Endodermal cell (in vitro differentiated cells): Measurements from ENCODE around the gene IQCK. TPM values are rescaled to one million over a fixed set of nuclear protein-coding genes. Genes with fewer than 3 reads are reported as not detected.
A peak's percentile ranks its signal among the peaks of the same experiment; 100 is the strongest.
"Not testable (repeated sequence)": the region's sequence is repeated elsewhere in the genome, so short reads cannot be mapped to it uniquely, and the experiment has no call there.

Experiments used
- DNase-seq: peaks from one replicate; pipeline ENCODE4 v3.0.0-alpha.2; 2017
- H3K27ac ChIP-seq: 2 replicates; pipeline ENCODE4 v1.5.1; 2013; ENCODE audit warnings: mild to moderate bottlenecking, low read depth, low read length, moderate library complexity
- H3K27me3 ChIP-seq: 2 replicates; pipeline ENCODE4 v1.6.1; 2013; ENCODE audit warnings: mild to moderate bottlenecking, low read length, moderate library complexity; ENCODE audit not compliant: insufficient read depth, control insufficient read depth, poor library complexity, severe bottlenecking
- H3K36me3 ChIP-seq: 2 replicates; pipeline ENCODE4 v1.7.0; 2013; ENCODE audit warnings: mild to moderate bottlenecking, low read length, moderate library complexity; ENCODE audit not compliant: control insufficient read depth, insufficient read depth
- H3K4me1 ChIP-seq: one replicate; pipeline ENCODE4 v1.7.0; 2013; ENCODE audit warnings: low read length; ENCODE audit not compliant: control insufficient read depth, insufficient read depth
- H3K4me3 ChIP-seq: 2 replicates; pipeline ENCODE4 v1.5.1; 2013; ENCODE audit warnings: mild to moderate bottlenecking, low read length, moderate library complexity
- H3K9ac ChIP-seq: 2 replicates; pipeline ENCODE4 v1.6.1; 2013; ENCODE audit warnings: mild to moderate bottlenecking, low read length, moderate library complexity; ENCODE audit not compliant: poor library complexity, severe bottlenecking; ENCODE audit errors: extremely low read depth
- H3K9me3 ChIP-seq: 2 replicates; pipeline ENCODE4 v1.6.1; 2013; ENCODE audit warnings: mild to moderate bottlenecking, low read length, moderate library complexity; ENCODE audit not compliant: control insufficient read depth
- H3K27ac Mint-ChIP-seq: 2 replicates; pipeline ENCODE4 v1.8.0; 2020; ENCODE audit warnings: mixed read lengths
- H3K27me3 Mint-ChIP-seq: 2 replicates; pipeline ENCODE4 v1.8.0; 2021; ENCODE audit warnings: mild to moderate bottlenecking, mixed read lengths; ENCODE audit not compliant: insufficient read depth
- H3K36me3 Mint-ChIP-seq: 2 replicates; pipeline ENCODE4 v1.8.0; 2020; ENCODE audit warnings: low read depth, mixed read lengths
- H3K4me1 Mint-ChIP-seq: 2 replicates; pipeline ENCODE4 v1.8.0; 2020; ENCODE audit warnings: mixed read lengths
- H3K4me3 Mint-ChIP-seq: 2 replicates; pipeline ENCODE4 v1.8.0; 2020; ENCODE audit warnings: mild to moderate bottlenecking, moderate library complexity, mixed read lengths
- H3K9me3 Mint-ChIP-seq: 2 replicates; pipeline ENCODE4 v1.8.0; 2020; ENCODE audit warnings: mild to moderate bottlenecking, mixed read lengths
- WGBS, 2 experiments: methylation state at CpG; one replicate each; pipeline versions ENCODE4 v1.1.5 to v1.1.7; 2013; ENCODE audit warnings: missing lambda C conversion rate in 2 of 2, mixed read lengths in 1 of 2; ENCODE audit not compliant: insufficient coverage in 1 of 2, insufficient read length in 1 of 2; 5-methylcytosine and 5-hydroxymethylcytosine counted together
- total RNA-seq, 2 donors: library from RNA; stranded (reverse); fragmentation: NEBNext Ultra II Directional in 1 of 2; extraction: Animal tissue kit (Norgen Biotek cat#: 25700) in 1 of 2; gene quantifications; 2 replicates in 1 of 2; 3 replicates in 1 of 2; pipeline ENCODE4 v1.2.1, GENCODE V29; 2021
- TF ChIP-seq, protein P1 (sequence below): fragments of 200-600 bp; sonication (generic); conservative IDR thresholded peaks from 2 replicates; pipeline ENCODE4 v1.5.0; 2021; ENCODE audit warnings: antibody characterized with exemption, mild to moderate bottlenecking

Gene IQCK
- total RNA-seq, 2 donors from 2014 or later = 21.1 to 30.1 TPM

DNA sequence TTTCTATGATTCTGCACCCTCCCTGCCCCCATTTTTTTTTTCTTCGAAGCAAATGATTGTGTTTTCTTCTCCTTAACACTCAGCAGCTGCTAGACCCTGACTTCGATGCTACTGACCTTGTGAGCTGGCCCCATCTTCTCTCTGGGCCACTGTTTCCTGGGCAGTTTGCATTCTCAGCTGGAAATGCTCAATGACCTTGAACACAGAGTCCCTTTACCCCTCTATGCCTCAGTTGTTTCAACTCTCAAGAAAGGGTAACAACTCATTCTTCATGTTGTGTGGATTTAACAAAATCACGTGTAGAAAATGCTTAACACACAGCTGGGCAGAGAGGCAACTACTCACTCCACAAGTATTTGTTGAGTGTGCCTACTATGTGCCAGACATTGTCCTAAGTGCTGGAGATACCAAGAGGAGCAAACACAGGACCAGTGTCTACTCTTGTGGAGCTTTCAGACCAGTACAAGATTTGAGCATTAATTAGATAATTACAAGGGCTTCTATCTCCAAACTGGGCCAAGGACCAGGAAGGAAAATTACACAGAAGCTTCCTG, 66.2 kb downstream of the IQCK start:
- Histone ChIP-seq H3K27me3 (no peaks in the 10 kb centered on the region), H3K27ac (peak overlapping the region; percentile 45), H3K4me3 (no peak overlapping the region), H3K36me3 (no peaks in the 10 kb centered on the region), H3K4me1 (no peaks in the 10 kb centered on the region), H3K9ac (no peak overlapping the region), H3K9me3 (no peaks in the 10 kb centered on the region)
- H3K4me3 Mint-ChIP-seq = no peak overlapping the region
- H3K27me3 Mint-ChIP-seq = no peaks in the 10 kb centered on the region
- DNase-seq = no peak
- H3K4me1 Mint-ChIP-seq = peaks cover 3% of the 10 kb centered on the region
- peaks cover 2% of the 10 kb centered on the region for H3K36me3 Mint-ChIP-seq
- TF ChIP-seq, protein P1, sequence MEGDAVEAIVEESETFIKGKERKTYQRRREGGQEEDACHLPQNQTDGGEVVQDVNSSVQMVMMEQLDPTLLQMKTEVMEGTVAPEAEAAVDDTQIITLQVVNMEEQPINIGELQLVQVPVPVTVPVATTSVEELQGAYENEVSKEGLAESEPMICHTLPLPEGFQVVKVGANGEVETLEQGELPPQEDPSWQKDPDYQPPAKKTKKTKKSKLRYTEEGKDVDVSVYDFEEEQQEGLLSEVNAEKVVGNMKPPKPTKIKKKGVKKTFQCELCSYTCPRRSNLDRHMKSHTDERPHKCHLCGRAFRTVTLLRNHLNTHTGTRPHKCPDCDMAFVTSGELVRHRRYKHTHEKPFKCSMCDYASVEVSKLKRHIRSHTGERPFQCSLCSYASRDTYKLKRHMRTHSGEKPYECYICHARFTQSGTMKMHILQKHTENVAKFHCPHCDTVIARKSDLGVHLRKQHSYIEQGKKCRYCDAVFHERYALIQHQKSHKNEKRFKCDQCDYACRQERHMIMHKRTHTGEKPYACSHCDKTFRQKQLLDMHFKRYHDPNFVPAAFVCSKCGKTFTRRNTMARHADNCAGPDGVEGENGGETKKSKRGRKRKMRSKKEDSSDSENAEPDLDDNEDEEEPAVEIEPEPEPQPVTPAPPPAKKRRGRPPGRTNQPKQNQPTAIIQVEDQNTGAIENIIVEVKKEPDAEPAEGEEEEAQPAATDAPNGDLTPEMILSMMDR = no peak
- WGBS, 2 experiments = 93 to 95% methylated on average over 3 of the region's 3 CpGs
- no peaks in the 10 kb centered on the region for H3K9me3 Mint-ChIP-seq
- no peak overlapping the region for H3K27ac Mint-ChIP-seq

DNA sequence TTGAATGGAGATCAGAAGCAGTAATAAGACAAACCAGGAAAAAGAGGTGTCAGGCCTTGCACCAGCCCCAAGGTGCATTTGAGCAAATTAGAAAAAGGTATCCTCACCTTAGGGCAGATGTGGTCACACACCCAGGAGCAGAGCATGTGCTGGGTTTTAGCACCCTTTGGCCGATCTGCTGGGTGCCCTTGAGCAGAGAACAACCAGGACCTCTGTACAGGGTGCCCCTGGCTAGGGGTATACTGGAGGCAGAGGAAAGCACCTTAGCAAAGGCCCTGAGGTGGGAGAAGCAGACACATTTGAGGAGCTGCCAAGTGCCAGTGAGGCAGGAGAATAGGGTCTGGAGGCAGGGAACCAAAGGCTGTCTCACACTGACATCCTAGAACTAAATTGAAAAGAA, 67.0 kb downstream of the IQCK start:
- DNase-seq = no peak
- 94 to 100% methylated on average over 1 of the region's 1 CpG for WGBS, 2 experiments
- Histone ChIP-seq H3K4me3 (no peak overlapping the region), H3K27me3 (no peaks in the 10 kb centered on the region), H3K27ac (no peak overlapping the region), H3K9ac (no peak overlapping the region), H3K4me1 (no peaks in the 10 kb centered on the region), H3K36me3 (no peaks in the 10 kb centered on the region), H3K9me3 (no peaks in the 10 kb centered on the region)
- peaks cover 3% of the 10 kb centered on the region for H3K4me1 Mint-ChIP-seq
- no peak overlapping the region for H3K27ac Mint-ChIP-seq
- TF ChIP-seq, protein P1 = no peak
- H3K9me3 Mint-ChIP-seq = no peaks in the 10 kb centered on the region
- H3K27me3 Mint-ChIP-seq = no peaks in the 10 kb centered on the region
- H3K4me3 Mint-ChIP-seq = no peak overlapping the region
- peaks cover 2% of the 10 kb centered on the region for H3K36me3 Mint-ChIP-seq

DNA sequence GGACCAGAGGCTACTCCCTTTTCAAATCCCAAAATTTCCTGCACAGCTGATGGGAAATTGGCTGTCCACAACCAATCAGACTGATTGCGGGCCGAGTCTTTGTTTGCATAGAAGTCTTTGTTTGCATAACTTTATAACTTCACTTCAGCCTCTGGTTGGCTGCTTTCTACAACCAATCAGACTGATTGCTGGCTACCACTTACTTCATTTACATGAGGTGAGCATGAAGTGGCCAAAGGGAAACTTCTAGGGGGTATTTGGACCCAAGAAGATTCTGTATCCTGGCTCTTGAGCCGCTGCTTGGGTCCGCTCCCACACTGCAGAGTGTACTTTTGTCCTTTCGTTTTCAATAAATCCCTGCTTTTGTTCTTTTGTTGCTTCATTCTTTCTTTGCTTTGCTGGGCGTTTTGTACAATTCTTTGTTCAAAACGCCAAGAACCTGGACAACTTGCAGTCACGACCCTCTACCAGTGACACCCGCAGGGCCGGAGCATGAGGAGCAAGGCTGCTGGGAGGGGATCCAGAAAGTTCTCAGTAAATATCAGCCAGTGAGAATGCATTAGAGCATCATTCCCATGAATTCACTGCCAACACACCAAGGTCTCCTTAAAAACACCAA, 67.5 kb downstream of the IQCK start:
- Mint-ChIP-seq H3K36me3 (peaks cover 2% of the 10 kb centered on the region), H3K4me3 (no peak overlapping the region)
- 93 to 95% methylated on average over 9 to 10 of the region's 10 CpGs for whole genome bisulfite sequencing, 2 experiments

DNA sequence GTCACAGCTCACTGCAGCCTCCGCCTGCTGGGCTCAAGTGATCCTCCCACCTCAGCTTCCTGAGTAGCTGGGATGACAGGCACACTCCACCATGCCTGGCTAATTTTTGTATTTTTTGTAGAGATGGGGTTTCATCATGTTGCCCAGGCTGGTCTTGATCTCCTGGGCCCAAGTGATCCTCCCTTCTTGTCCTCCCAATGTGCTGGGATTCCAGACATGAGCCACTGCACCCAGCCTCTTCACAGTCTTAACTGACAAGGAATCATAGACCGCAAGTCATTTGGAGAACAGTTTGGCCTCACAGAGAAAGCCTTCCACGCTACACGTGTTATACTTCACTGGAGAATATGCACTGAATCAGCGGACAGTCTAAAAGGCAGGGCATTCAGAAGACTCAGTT, 83.3 kb downstream of the IQCK start:
- WGBS, 2 experiments = no CpG with 5 or more reads among the region's 5 CpGs
- H3K9me3 ChIP-seq = peaks cover 11% of the 10 kb centered on the region
- H3K4me3 Mint-ChIP-seq, DNase-seq, H3K27me3 ChIP-seq, H3K4me1 ChIP-seq, H3K27ac ChIP-seq, H3K9ac ChIP-seq, H3K36me3 ChIP-seq, H3K27ac Mint-ChIP-seq, H3K4me1 Mint-ChIP-seq, H3K4me3 ChIP-seq, H3K27me3 Mint-ChIP-seq: not testable (repeated sequence)
- Mint-ChIP-seq H3K9me3 (peaks cover 15% of the 10 kb centered on the region), H3K36me3 (peaks cover 16% of the 10 kb centered on the region)

More for the DNA sequence above, 67.5 kb downstream of the IQCK start:
- no peak overlapping the region for H3K9ac ChIP-seq
- no peak for DNase-seq
- no peaks in the 10 kb centered on the region for H3K9me3 ChIP-seq
- H3K4me1 ChIP-seq = no peaks in the 10 kb centered on the region
- TF ChIP-seq, protein P1 = no peak
- H3K4me1 Mint-ChIP-seq = peaks cover 3% of the 10 kb centered on the region
- H3K27me3 Mint-ChIP-seq = no peaks in the 10 kb centered on the region
- H3K27ac ChIP-seq = no peak overlapping the region
- H3K36me3 ChIP-seq = no peaks in the 10 kb centered on the region
- no peaks in the 10 kb centered on the region for H3K27me3 ChIP-seq
- no peak overlapping the region for H3K27ac Mint-ChIP-seq
- no peak overlapping the region for H3K4me3 ChIP-seq
- no peaks in the 10 kb centered on the region for H3K9me3 Mint-ChIP-seq

DNA sequence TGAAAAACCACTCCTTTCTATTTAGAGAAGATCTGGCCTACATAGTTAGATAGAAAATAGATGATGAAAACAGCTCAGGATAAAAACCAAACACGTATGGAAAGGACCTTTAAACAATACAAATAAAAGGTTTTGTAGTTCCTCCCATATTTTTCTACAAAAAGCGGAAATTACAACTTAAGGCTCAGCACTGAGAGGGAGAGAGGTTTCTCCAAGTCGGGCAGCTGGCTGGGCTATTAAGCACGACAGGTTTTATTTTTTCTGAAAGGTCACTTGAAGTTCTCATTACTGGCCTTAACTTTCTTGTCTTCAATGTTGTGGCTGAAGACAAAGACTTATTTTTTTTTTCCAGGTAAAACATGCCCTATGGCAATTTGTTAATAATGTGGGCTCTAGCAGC, 83.8 kb downstream of the IQCK start:
- not testable (repeated sequence) for H3K27ac Mint-ChIP-seq, H3K27me3 ChIP-seq, DNase-seq, H3K36me3 ChIP-seq, H3K4me1 ChIP-seq, H3K4me3 Mint-ChIP-seq, H3K27ac ChIP-seq, H3K4me3 ChIP-seq, H3K4me1 Mint-ChIP-seq, H3K27me3 Mint-ChIP-seq, H3K9ac ChIP-seq
- peaks cover 13% of the 10 kb centered on the region for H3K9me3 ChIP-seq
- Mint-ChIP-seq H3K36me3 (peaks cover 16% of the 10 kb centered on the region), H3K9me3 (peaks cover 18% of the 10 kb centered on the region)
- WGBS, 2 experiments = no CpG with 5 or more reads among the region's 4 CpGs
